K562 (cell line): ENCODE measurements around the gene DNAJC11. TPM values are rescaled to one million over a fixed set of nuclear protein-coding genes. Genes with fewer than 3 reads are reported as not detected.

Source experiments
- BRD4 ChIP-seq: fragments of 200-600 bp; sonication (generic); IDR thresholded peaks from 2 replicates; pipeline ENCODE4 v1.6.1; 2017; ENCODE audit warnings: inconsistent platforms
- EP300 ChIP-seq: IDR thresholded peaks from 2 replicates; pipeline ENCODE4 v1.6.1; 2012; ENCODE audit warnings: low read length, improper control_type of control experiment
- ESRRA ChIP-seq: fragments of 450-650 bp; IDR thresholded peaks from 2 replicates; pipeline ENCODE4 v1.6.1; 2014; ENCODE audit warnings: low read depth, mild to moderate bottlenecking, moderate library complexity, borderline replicate concordance
- FOS ChIP-seq: IDR thresholded peaks from 3 replicates; pipeline ENCODE4 v1.6.1; 2011; ENCODE audit not compliant: insufficient read length; ENCODE audit errors: extremely low read depth
- GABPB2 ChIP-seq: fragments of 250-450 bp; sonication (Bioruptor Pico); conservative IDR thresholded peaks from 2 replicates; pipeline ENCODE4 v1.5.1; 2021; ENCODE audit warnings: mild to moderate bottlenecking
- HNRNPL ChIP-seq: fragments of 200-400 bp; formaldehyde crosslinking; IDR thresholded peaks from 2 replicates; pipeline ENCODE4 v1.6.1; 2017; ENCODE audit warnings: low read depth, mild to moderate bottlenecking, low read length
- IRF2 ChIP-seq: sonication (generic); formaldehyde crosslinking; IDR thresholded peaks from 2 replicates; pipeline ENCODE4 v1.8.1; 2022; ENCODE audit warnings: mild to moderate bottlenecking, missing genetic modification reagents
- KDM4B ChIP-seq, 2 experiments: fragments of 450-650 bp in 1 of 2; sonication (generic) in 1 of 2; IDR thresholded peaks; 2 replicates each; pipeline ENCODE4 v1.6.1; 2016 to 2017; ENCODE audit warnings: borderline replicate concordance in 2 of 2, antibody characterized with exemption in 1 of 2, low read depth in 1 of 2, mild to moderate bottlenecking in 1 of 2
- LARP7 ChIP-seq: fragments of 450-650 bp; IDR thresholded peaks from 2 replicates; pipeline ENCODE4 v1.6.1; 2016
- NFXL1 ChIP-seq: fragments of 450-650 bp; formaldehyde crosslinking; IDR thresholded peaks from 2 replicates; pipeline ENCODE4 v1.4.0; 2021; ENCODE audit warnings: mild to moderate bottlenecking
- NRF1 ChIP-seq, 2 experiments: fragments of 450-650 bp; IDR thresholded peaks in 1 of 2; conservative IDR thresholded peaks in 1 of 2; 2 replicates each; pipeline ENCODE4 v1.6.1; 2014; ENCODE audit warnings: mild to moderate bottlenecking in 2 of 2
- RFX1 ChIP-seq: fragments of 450-650 bp; IDR thresholded peaks from 2 replicates; pipeline ENCODE4 v1.6.1; 2016; ENCODE audit warnings: mild to moderate bottlenecking, moderate library complexity
- RFX7 ChIP-seq: fragments of 250-450 bp; sonication (Bioruptor Pico); IDR thresholded peaks from 2 replicates; pipeline ENCODE4 v1.5.1; 2021; ENCODE audit warnings: mild to moderate bottlenecking
- RUNX1 ChIP-seq: sonication (generic); IDR thresholded peaks from 2 replicates; pipeline ENCODE4 v1.6.1; 2016; ENCODE audit warnings: antibody characterized with exemption, low read depth
- SMAD1 ChIP-seq: fragments of 150-350 bp; IDR thresholded peaks from 2 replicates; pipeline ENCODE4 v1.6.1; 2014; ENCODE audit warnings: low read length, low read depth; ENCODE audit not compliant: partially characterized antibody
- SMARCB1 ChIP-seq: IDR thresholded peaks from 2 replicates; pipeline ENCODE4 v1.6.1; 2011; ENCODE audit warnings: improper control_type of control experiment, low read depth; ENCODE audit not compliant: insufficient read length
- TAF15 ChIP-seq: fragments of 200-400 bp; formaldehyde crosslinking; IDR thresholded peaks from 2 replicates; pipeline ENCODE4 v1.6.1; 2017; ENCODE audit warnings: mild to moderate bottlenecking, low read depth, low read length, moderate library complexity
- YBX1 ChIP-seq: fragments of 450-650 bp; IDR thresholded peaks from 2 replicates; pipeline ENCODE4 v1.7.1; 2016; ENCODE audit warnings: mild to moderate bottlenecking
- ZC3H11A ChIP-seq: IDR thresholded peaks from 2 replicates; pipeline ENCODE4 v1.6.1; 2012; ENCODE audit warnings: low read depth, low read length, improper control_type of control experiment
- ZFP1 ChIP-seq: fragments of 450-650 bp; formaldehyde crosslinking; IDR thresholded peaks from 2 replicates; pipeline ENCODE4 v1.4.0; 2020; ENCODE audit warnings: mild to moderate bottlenecking, mixed read lengths
- ZNF274 ChIP-seq: IDR thresholded peaks from 2 replicates; pipeline ENCODE4 v1.6.1; 2011; ENCODE audit warnings: low read depth, mild to moderate bottlenecking, low read length, moderate library complexity, borderline replicate concordance
- ZNF324 ChIP-seq: fragments of 250-450 bp; sonication (Bioruptor Pico); IDR thresholded peaks from 2 replicates; pipeline ENCODE4 v1.4.0; 2020; ENCODE audit warnings: mild to moderate bottlenecking
- ZNF408 ChIP-seq: fragments of 250-450 bp; sonication (Bioruptor Pico); IDR thresholded peaks from 2 replicates; pipeline ENCODE4 v1.4.0; 2020; ENCODE audit warnings: low read depth, mild to moderate bottlenecking, moderate library complexity
- ZNF583 ChIP-seq: fragments of 250-450 bp; sonication (Bioruptor Pico); IDR thresholded peaks from 2 replicates; pipeline ENCODE4 v1.4.0; 2020
- polyA plus RNA-seq, 8 experiments: library from polyadenylated mRNA; depleted of rRNA in 4 of 8; stranded (reverse) in 5 of 8; unstranded in 3 of 8; fragments of >200 nt; fragmentation: Nextera tagmentation in 2 of 8; fragmentation: Illumina TruSeq in 1 of 8; extraction: Ambion mirVana in 2 of 8; extraction: Trizol in 1 of 8; gene quantifications; 2 replicates each; pipeline versions ENCODE4 v1.2.1 to v1.2.3, GENCODE V29; 2011 to 2014; ENCODE audit warnings: inconsistent platforms in 1 of 8, missing spikeins in 1 of 8
- total RNA-seq, 7 experiments: library from RNA; depleted of rRNA in 6 of 7; stranded (reverse); fragments of >200 nt in 6 of 7; fragmentation: Illumina TruSeq in 2 of 7; extraction: Trizol in 2 of 7; gene quantifications; 2 replicates each; pipeline versions ENCODE4 v1.2.1 to v1.2.3, GENCODE V29; 2011 to 2021; ENCODE audit warnings: low replicate concordance in 1 of 7
- TF ChIP-seq, protein P1 (sequence below): fragments of 450-650 bp; formaldehyde crosslinking; IDR thresholded peaks from 2 replicates; pipeline ENCODE4 v1.4.0; 2022; ENCODE audit warnings: missing genetic modification characterization
- TF ChIP-seq, protein P2 (sequence below): fragments of 250-450 bp; sonication (Bioruptor Pico); IDR thresholded peaks from 2 replicates; pipeline ENCODE4 v1.8.0; 2021; ENCODE audit warnings: moderate library complexity, mild to moderate bottlenecking, inconsistent platforms
- TF ChIP-seq, protein P3 (sequence below): sonication (generic); formaldehyde crosslinking; IDR thresholded peaks from 2 replicates; pipeline ENCODE4 v1.8.1; 2023; ENCODE audit warnings: mild to moderate bottlenecking, missing genetic modification reagents
- TF ChIP-seq, protein P4 (sequence below): sonication (generic); IDR thresholded peaks from 2 replicates; pipeline ENCODE4 v1.6.1; 2016

DNAJC11 gene
- total and polyA plus RNA-seq, 9 of the 15 experiments (the other 6 are each of a cell fraction or from before 2014, with no cell fraction given): 14.1 to 123 (median 76.6) TPM

DNA sequence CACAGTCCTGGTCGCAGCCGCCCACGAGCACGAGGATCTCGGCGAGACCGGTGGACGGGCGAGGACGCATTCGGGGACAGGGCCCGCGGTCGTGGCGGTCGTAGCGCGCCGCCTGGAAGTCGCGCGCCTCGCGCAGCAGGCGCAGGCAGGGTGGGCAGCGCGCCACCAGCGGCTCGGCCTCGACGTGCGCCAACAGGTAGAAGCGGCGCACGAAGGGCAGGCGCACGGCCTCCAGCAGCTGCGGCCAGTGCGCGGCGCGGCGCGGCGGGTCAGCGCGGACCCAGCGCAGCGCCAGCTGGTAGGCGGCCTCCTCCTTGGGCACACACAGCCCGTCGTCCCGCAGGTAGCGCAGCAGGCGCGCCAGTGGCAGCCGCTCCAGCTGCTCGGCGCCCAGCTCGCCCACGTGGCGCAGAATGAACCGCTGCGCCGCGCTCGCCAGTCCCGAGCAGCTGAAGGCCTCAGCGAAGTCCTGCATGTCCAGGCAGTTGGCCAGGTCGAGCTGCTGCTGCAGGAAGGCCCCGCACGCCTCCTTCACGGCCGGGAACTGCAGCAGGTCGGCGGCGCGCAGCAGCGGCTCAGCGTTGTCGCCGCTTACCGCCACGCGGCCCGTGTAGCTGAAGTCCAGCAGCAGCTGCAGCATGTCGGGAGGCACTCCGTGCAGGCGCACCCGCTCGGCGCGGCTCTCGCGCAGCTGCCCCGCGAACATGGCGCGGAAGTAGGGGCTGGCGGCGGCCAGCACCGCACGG lies 99.5 kb downstream of the DNAJC11 start (continued):
- TF ChIP-seq, protein P1, sequence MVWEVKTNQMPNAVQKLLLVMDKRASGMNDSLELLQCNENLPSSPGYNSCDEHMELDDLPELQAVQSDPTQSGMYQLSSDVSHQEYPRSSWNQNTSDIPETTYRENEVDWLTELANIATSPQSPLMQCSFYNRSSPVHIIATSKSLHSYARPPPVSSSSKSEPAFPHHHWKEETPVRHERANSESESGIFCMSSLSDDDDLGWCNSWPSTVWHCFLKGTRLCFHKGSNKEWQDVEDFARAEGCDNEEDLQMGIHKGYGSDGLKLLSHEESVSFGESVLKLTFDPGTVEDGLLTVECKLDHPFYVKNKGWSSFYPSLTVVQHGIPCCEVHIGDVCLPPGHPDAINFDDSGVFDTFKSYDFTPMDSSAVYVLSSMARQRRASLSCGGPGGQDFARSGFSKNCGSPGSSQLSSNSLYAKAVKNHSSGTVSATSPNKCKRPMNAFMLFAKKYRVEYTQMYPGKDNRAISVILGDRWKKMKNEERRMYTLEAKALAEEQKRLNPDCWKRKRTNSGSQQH: no peak
- TF ChIP-seq FOS (no peak), RFX1 (no peak), ZNF274 (no peak), ZC3H11A (no peak), ZNF583 (CRISPR knock-in tag) (no peak), ESRRA (no peak), SMARCB1 (no peak), NFXL1 (no peak), RUNX1 (no peak), NRF1 (conservative IDR thresholded peaks at IDR 0.05 in 1 of 2, IDR thresholded peaks at IDR 0.05 in 1 of 2) (peak; percentile 83 to 85), LARP7 (no peak), SMAD1 (no peak), BRD4 (peak; percentile 80; the same call in 1 of the 2 replicates), RFX7 (no peak), ZNF324 (CRISPR knock-in tag) (no peak), ZFP1 (CRISPR knock-in tag) (no peak), EP300 (no peak), KDM4B (IDR thresholded peaks at IDR 0.05; ENCODE audit: borderline replicate concordance in 2 of 2, low read depth in 1 of 2) (no peak), TAF15 (no peak), ZNF408 (CRISPR knock-in tag) (no peak), IRF2 (no peak; the same call in 1 of the 2 replicates), YBX1 (no peak), HNRNPL (peak; percentile 29; the same call in 1 of the 2 replicates), GABPB2 (CRISPR knock-in tag) (no peak)
- TF ChIP-seq, protein P2, sequence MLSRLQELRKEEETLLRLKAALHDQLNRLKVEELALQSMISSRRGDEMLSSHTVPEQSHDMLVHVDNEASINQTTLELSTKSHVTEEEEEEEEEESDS (CRISPR knock-in tag): no peak
- TF ChIP-seq, protein P3, sequence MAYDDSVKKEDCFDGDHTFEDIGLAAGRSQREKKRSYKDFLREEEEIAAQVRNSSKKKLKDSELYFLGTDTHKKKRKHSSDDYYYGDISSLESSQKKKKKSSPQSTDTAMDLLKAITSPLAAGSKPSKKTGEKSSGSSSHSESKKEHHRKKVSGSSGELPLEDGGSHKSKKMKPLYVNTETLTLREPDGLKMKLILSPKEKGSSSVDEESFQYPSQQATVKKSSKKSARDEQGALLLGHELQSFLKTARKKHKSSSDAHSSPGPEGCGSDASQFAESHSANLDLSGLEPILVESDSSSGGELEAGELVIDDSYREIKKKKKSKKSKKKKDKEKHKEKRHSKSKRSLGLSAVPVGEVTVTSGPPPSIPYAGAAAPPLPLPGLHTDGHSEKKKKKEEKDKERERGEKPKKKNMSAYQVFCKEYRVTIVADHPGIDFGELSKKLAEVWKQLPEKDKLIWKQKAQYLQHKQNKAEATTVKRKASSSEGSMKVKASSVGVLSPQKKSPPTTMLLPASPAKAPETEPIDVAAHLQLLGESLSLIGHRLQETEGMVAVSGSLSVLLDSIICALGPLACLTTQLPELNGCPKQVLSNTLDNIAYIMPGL: no peak
- TF ChIP-seq, protein P4, sequence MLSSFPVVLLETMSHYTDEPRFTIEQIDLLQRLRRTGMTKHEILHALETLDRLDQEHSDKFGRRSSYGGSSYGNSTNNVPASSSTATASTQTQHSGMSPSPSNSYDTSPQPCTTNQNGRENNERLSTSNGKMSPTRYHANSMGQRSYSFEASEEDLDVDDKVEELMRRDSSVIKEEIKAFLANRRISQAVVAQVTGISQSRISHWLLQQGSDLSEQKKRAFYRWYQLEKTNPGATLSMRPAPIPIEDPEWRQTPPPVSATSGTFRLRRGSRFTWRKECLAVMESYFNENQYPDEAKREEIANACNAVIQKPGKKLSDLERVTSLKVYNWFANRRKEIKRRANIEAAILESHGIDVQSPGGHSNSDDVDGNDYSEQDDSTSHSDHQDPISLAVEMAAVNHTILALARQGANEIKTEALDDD: no peak
